SH-SY5Y (cell line): Measurements from ENCODE around the gene PHC3.

Source experiments
- GATA2 ChIP-seq: IDR thresholded peaks from 2 replicates; pipeline ENCODE4 v1.6.1; 2011; ENCODE audit warnings: mild to moderate bottlenecking, low read depth, low read length
- GATA3 ChIP-seq: IDR thresholded peaks from 2 replicates; pipeline ENCODE4 v1.6.1; 2011; ENCODE audit warnings: low read depth, mild to moderate bottlenecking, low read length, moderate library complexity

GRCh38 chr3:170064108-170064507, 117.4 kb downstream of the PHC3 start:
- no peak for TF ChIP-seq GATA3
- TF ChIP-seq GATA2: no peak
